Measurements from ENCODE around the gene CATSPERE. TPM values are rescaled to one million over a fixed set of nuclear protein-coding genes. Genes with fewer than 3 reads are reported as not detected.

CATSPERE gene
- total and polyA plus RNA-seq, 4 donors, result 0.18 to 2.2 (median 1.3) TPM

DNA sequence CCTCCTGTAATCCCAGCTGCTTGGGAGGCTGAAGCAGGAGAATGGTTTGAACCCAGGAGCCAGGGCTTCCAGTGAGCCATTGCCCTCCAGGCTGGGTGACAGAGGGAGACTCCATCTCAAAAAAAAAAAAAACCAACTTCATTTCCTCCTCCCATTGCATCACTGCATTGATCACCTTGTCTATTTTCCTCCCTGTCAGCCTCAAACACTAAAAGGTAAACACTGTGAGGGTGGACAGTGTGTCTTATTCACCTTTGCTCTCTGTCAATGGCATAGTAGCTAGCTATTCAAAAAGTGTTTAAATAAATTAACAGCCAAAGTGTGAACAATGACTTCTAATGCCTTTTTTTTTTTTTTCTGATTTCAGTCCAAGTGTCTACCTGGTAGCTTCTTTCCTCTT, 178.5 kb downstream of the CATSPERE start:
- H3K27ac ChIP-seq (ENCODE audit: low read depth in 1 of 2, low read length in 2 of 2), result no peak overlapping the region
- no peaks in the 10 kb centered on the region for H3K9me3 ChIP-seq (ENCODE audit: control insufficient read depth, low read length)
- H3K27me3 ChIP-seq (ENCODE audit: control insufficient read depth in 1 of 2, insufficient read depth in 2 of 2, low read length in 1 of 2), result no peaks in the 10 kb centered on the region
- H3K4me1 ChIP-seq (ENCODE audit: control insufficient read depth in 1 of 2, insufficient read depth in 2 of 2, low read length in 2 of 2), result no peaks in the 10 kb centered on the region
- intact Hi-C loops (cut with DNase I), result no loop called here
- H3K36me3 ChIP-seq (ENCODE audit: control insufficient read depth in 1 of 2, insufficient read depth in 2 of 2, low read length in 1 of 2), result no peaks in the 10 kb centered on the region
- no peak overlapping the region for H3K4me3 ChIP-seq (ENCODE audit: low read length in 2 of 2)
- ATAC-seq (ENCODE audit: low FRiP score) (no peak), DNase-seq (no peak)

DNA sequence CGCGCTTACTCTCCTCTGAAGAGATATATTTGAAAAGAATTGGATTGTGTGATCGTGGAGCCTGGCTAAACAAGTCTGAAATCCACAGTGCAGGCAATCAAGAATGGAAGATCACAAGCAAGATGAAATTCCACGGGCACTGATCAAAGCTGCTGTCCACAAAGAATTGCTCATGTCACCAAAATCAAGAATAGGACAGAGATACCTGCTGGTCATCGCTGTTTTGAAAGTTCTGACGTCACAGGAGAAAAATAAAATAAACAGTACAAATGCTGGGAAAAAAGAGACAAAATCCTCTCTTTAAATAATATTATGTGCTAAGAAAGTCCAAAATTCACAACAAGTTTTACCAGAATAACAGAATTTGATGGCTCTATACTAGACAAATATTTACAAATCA, 179.8 kb downstream of the CATSPERE start:
- Histone ChIP-seq H3K4me1 (ENCODE audit: control insufficient read depth in 1 of 2, insufficient read depth in 2 of 2, low read length in 2 of 2) (no peaks in the 10 kb centered on the region), H3K27me3 (ENCODE audit: control insufficient read depth in 1 of 2, insufficient read depth in 2 of 2, low read length in 1 of 2) (no peaks in the 10 kb centered on the region), H3K9me3 (ENCODE audit: control insufficient read depth, low read length) (no peaks in the 10 kb centered on the region), H3K36me3 (ENCODE audit: control insufficient read depth in 1 of 2, insufficient read depth in 2 of 2, low read length in 1 of 2) (no peaks in the 10 kb centered on the region), H3K4me3 (ENCODE audit: low read length in 2 of 2) (no peak overlapping the region), H3K27ac (ENCODE audit: low read depth in 1 of 2, low read length in 2 of 2) (no peak overlapping the region)
- whole genome bisulfite sequencing, 2 donors, result 83 to 87% methylated on average over 6 of the region's 6 CpGs
- intact Hi-C loops (cut with DNase I), result no loop called here
- no peak for ATAC-seq (ENCODE audit: low FRiP score)
- DNase-seq, result no peak

DNA sequence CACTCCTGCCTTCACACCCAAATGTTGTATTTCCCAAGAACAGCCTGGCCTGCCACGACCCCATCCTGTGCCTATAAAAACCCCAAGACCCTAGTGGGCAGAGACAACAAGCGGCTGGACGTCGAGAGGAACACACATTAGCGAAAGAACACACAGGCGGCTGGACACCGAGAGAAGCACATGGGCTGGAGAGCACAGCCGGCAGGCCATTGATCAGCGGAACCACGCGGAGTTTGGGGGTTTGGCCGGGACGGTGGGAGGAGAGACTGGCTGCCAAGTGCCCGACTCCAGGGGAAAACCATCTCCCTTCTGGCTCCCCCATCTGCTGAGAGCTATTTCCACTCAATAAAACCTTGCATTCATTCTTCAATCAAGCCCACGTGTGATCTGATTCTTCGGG, 181.5 kb downstream of the CATSPERE start:
- DNase-seq, result no peak
- Histone ChIP-seq H3K27ac (ENCODE audit: low read depth in 1 of 2, low read length in 2 of 2) (no peak overlapping the region), H3K36me3 (ENCODE audit: control insufficient read depth in 1 of 2, insufficient read depth in 2 of 2, low read length in 1 of 2) (no peaks in the 10 kb centered on the region), H3K4me3 (ENCODE audit: low read length in 2 of 2) (no peak overlapping the region), H3K27me3 (ENCODE audit: control insufficient read depth in 1 of 2, insufficient read depth in 2 of 2, low read length in 1 of 2) (no peaks in the 10 kb centered on the region), H3K4me1 (ENCODE audit: control insufficient read depth in 1 of 2, insufficient read depth in 2 of 2, low read length in 2 of 2) (no peaks in the 10 kb centered on the region), H3K9me3 (ENCODE audit: control insufficient read depth, low read length) (no peaks in the 10 kb centered on the region)
- ATAC-seq (ENCODE audit: low FRiP score), result no peak
- 87 to 90% methylated on average over 16 of the region's 16 CpGs for WGBS, 2 donors
- intact Hi-C loops (cut with DNase I), result no loop called here

DNA sequence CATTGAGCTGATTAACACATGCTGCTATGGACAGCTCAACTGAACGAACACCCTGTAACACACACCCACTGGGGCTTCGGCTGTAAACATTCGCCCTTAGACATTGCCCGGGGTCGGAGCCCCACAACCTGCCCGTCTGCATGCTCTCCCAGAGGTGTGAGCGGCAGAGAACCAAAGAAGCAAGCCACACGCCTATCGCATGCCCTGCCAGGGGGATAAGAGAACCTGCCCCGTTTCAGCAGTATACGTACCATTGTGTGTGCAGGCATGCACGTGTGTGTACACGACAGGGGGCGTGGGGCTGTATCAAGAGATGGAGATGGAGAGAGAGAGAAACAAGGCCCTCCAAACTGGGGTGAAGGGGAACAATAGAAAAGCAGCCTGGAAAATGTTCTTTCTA, 181.9 kb downstream of the CATSPERE start:
- 94% methylated on average over 14 of the region's 14 CpGs for WGBS, 2 donors
- Histone ChIP-seq H3K27me3 (ENCODE audit: control insufficient read depth in 1 of 2, insufficient read depth in 2 of 2, low read length in 1 of 2) (no peaks in the 10 kb centered on the region), H3K4me1 (ENCODE audit: control insufficient read depth in 1 of 2, insufficient read depth in 2 of 2, low read length in 2 of 2) (no peaks in the 10 kb centered on the region), H3K9me3 (ENCODE audit: control insufficient read depth, low read length) (no peaks in the 10 kb centered on the region), H3K36me3 (ENCODE audit: control insufficient read depth in 1 of 2, insufficient read depth in 2 of 2, low read length in 1 of 2) (no peaks in the 10 kb centered on the region), H3K27ac (ENCODE audit: low read depth in 1 of 2, low read length in 2 of 2) (no peak overlapping the region), H3K4me3 (ENCODE audit: low read length in 2 of 2) (no peak overlapping the region)
- intact Hi-C loops (cut with DNase I), result no loop called here
- DNase-seq (no peak), ATAC-seq (ENCODE audit: low FRiP score) (no peak)

DNA sequence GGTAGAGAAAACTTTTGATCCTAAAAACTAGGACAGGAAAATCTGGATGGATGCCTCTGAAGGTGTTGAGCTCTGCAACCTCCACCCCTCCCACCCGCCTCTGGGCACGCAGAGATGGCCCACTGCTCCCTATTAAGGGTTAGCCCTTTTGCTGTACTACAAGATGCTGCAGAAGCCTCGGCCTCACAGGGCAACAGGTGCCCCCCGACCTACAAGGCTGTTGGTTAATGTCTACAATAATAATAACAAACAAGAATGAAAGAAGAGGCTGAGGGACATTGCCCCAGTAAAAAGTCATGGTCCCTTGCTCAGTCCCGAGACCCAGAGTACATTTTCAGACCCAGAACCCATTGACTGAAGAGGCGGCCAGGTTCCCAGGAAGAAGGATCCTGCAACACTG, 184.3 kb downstream of the CATSPERE start:
- Histone ChIP-seq H3K9me3 (ENCODE audit: control insufficient read depth, low read length) (no peaks in the 10 kb centered on the region), H3K4me3 (ENCODE audit: low read length in 2 of 2) (no peak overlapping the region), H3K36me3 (ENCODE audit: control insufficient read depth in 1 of 2, insufficient read depth in 2 of 2, low read length in 1 of 2) (no peaks in the 10 kb centered on the region), H3K4me1 (ENCODE audit: control insufficient read depth in 1 of 2, insufficient read depth in 2 of 2, low read length in 2 of 2) (no peaks in the 10 kb centered on the region), H3K27ac (ENCODE audit: low read depth in 1 of 2, low read length in 2 of 2) (no peak overlapping the region), H3K27me3 (ENCODE audit: control insufficient read depth in 1 of 2, insufficient read depth in 2 of 2, low read length in 1 of 2) (no peaks in the 10 kb centered on the region)
- no peak for ATAC-seq (ENCODE audit: low FRiP score)
- intact Hi-C loops (cut with DNase I), result no loop called here
- no peak for DNase-seq
- 75 to 76% methylated on average over 6 of the region's 6 CpGs for WGBS, 2 donors

DNA sequence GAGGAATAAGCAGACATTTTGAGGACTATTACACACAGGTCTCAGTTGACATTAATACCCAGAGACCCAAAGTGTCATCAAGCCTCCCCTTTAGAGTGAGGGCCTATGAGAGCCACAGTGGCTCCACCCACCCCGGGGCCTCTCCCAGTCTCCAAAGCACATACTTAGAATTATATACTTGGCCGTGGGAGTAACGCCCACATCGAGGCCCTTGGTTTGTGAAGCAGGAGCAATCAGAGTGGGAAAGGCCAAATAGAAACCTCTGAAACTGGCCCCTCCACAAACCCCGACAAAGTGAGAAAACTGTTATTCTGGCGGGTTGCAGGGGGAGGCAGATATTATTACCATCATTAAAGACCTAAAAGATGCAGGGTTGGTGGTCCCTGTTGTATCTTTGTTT, 184.8 kb downstream of the CATSPERE start:
- Histone ChIP-seq H3K4me1 (ENCODE audit: control insufficient read depth in 1 of 2, insufficient read depth in 2 of 2, low read length in 2 of 2) (no peaks in the 10 kb centered on the region), H3K4me3 (ENCODE audit: low read length in 2 of 2) (no peak overlapping the region), H3K27me3 (ENCODE audit: control insufficient read depth in 1 of 2, insufficient read depth in 2 of 2, low read length in 1 of 2) (no peaks in the 10 kb centered on the region), H3K36me3 (ENCODE audit: control insufficient read depth in 1 of 2, insufficient read depth in 2 of 2, low read length in 1 of 2) (no peaks in the 10 kb centered on the region), H3K9me3 (ENCODE audit: control insufficient read depth, low read length) (no peaks in the 10 kb centered on the region), H3K27ac (ENCODE audit: low read depth in 1 of 2, low read length in 2 of 2) (no peak overlapping the region)
- no peak for ATAC-seq (ENCODE audit: low FRiP score)
- no peak for DNase-seq
- intact Hi-C loops (cut with DNase I), result no loop called here
- WGBS, 2 donors, result 62 to 68% methylated on average over 6 of the region's 6 CpGs

DNA sequence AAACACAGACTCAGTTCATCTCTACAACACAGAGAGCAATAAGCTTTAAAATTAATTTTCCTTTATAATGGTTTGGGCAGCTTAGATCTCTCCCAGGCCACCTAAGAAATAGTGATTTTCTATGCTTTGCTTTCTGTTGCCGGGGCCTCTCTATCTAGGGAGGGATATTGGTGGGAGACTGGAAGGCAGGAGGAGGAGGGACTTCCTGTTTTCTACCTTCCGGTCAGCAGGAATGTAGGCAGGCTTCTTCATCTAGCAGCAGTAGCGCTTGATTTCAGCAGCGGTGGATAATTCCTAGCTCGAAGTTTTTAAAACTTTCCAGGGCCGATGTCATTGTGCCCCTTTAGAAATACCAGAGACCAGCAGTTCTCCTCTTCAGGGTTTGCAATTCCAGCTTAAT, 186.7 kb downstream of the CATSPERE start:
- Histone ChIP-seq H3K36me3 (ENCODE audit: control insufficient read depth in 1 of 2, insufficient read depth in 2 of 2, low read length in 1 of 2) (no peaks in the 10 kb centered on the region), H3K9me3 (ENCODE audit: control insufficient read depth, low read length) (no peaks in the 10 kb centered on the region), H3K27me3 (ENCODE audit: control insufficient read depth in 1 of 2, insufficient read depth in 2 of 2, low read length in 1 of 2) (no peaks in the 10 kb centered on the region), H3K4me3 (ENCODE audit: low read length in 2 of 2) (no peak overlapping the region), H3K4me1 (ENCODE audit: control insufficient read depth in 1 of 2, insufficient read depth in 2 of 2, low read length in 2 of 2) (peaks cover 0 to 3% of the 10 kb centered on the region in 2 donors), H3K27ac (ENCODE audit: low read depth in 1 of 2, low read length in 2 of 2) (no peak overlapping the region)
- 72 to 73% methylated on average over 6 of the region's 6 CpGs for WGBS, 2 donors
- intact Hi-C loops (cut with DNase I), result no loop called here
- ATAC-seq (ENCODE audit: low FRiP score) (no peak), DNase-seq (no peak)

DNA sequence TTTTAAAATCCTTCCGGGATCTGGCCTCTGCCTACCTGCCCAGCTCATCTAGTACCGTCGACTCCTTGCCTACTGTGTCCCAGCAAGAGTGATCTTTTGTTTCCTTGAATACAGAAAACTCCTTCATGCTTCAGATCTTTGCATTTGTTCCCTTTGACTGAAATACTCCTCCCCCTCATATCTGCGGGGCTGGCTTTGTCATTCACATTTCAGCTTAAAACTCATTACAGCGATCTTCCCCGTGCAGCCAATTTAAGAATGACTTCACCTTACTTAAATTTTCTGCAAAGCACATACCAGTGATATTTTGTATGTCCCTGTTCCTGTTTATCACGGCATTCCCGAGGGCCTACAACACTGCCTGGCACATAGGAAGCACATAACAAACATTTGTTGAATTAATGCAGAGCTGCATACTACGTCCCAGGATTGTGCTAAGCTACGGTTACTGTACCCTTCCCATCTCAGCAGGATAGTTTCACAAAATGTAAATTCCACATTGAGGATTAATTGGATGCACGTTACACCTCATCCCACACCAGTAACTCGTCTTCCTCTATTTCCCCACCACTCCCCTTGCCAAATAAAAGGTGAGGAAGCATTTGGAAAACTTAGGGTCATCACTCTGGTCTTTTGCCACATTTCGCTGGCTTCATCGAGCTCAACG, 191.0 kb downstream of the CATSPERE start:
- Histone ChIP-seq H3K36me3 (ENCODE audit: control insufficient read depth in 1 of 2, insufficient read depth in 2 of 2, low read length in 1 of 2) (no peaks in the 10 kb centered on the region), H3K27me3 (ENCODE audit: control insufficient read depth in 1 of 2, insufficient read depth in 2 of 2, low read length in 1 of 2) (no peaks in the 10 kb centered on the region), H3K9me3 (ENCODE audit: control insufficient read depth, low read length) (no peaks in the 10 kb centered on the region), H3K4me1 (ENCODE audit: control insufficient read depth in 1 of 2, insufficient read depth in 2 of 2, low read length in 2 of 2) (peaks cover 2 to 3% of the 10 kb centered on the region in 2 donors), H3K27ac (ENCODE audit: low read depth in 1 of 2, low read length in 2 of 2) (peak overlapping the region in 1 of 2 donors; percentile 7), H3K4me3 (ENCODE audit: low read length in 2 of 2) (peak overlapping the region; percentile 35 to 44)
- 26% methylated on average over 15 of the region's 15 CpGs for WGBS, 2 donors
- no peak for DNase-seq
- intact Hi-C loops (cut with DNase I), result loop anchor here (2.0 to 10.0 kb wide), 4 partner anchors 145 to 200 kb away; partner anchors contain the start of genes COX20 (in 2 of the 2) and ADSS2 (in 1 of the 2)
- no peak for ATAC-seq (ENCODE audit: low FRiP score)

DNA sequence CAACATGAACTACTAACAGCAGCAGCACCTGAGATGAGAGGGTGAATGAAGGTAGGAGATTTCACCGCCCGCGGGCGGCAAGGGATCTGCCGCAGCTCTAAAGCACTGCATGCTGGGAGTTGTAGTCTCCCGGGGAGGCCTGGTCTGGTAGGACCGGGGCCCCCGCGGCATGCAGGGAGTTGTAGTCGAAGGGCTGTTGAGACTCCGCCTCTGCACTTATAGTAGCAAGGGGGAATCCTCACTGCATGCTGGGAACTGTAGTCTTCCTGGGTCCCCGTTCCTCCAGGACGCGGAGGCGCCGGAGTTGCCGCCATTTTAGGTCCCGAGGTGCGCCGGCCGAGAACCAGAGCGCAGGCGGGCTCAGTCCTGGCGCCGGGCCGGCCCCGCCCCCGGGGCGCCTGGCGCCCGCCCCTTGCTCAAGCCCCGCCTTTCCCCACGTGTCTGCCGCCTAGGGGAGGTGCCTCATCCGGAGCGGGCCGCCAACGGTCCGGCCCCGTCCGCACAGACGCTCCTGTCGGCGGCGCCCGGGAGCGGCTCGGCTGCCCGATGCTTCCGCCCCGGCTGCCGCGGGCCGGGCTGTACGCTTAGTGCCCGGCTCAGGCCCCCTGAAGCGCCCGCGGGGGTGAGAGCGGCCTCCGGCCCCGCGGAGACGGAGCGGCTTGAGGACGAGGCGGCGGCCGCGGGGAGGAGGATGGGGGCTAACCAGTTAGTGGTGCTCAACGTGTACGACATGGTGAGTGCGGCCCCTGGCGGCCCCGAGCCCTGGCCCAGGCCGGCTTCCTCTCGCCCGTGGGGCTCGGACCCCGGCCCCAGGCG, 191.8 kb downstream of the CATSPERE start, which contains the start of gene DESI2:
DESI2 (plus strand) TSS at position 504 of the 816 bp plus-strand sequence; CDS start at position 692, 188 bp downstream.
- no peaks in the 10 kb centered on the region for H3K27me3 ChIP-seq (ENCODE audit: control insufficient read depth in 1 of 2, insufficient read depth in 2 of 2, low read length in 1 of 2)
- intact Hi-C loops (cut with DNase I), result loop anchor here (2.0 to 10.0 kb wide), 4 partner anchors 144 to 201 kb away; partner anchors contain the start of genes COX20 (in 2 of the 2) and ADSS2 (in 1 of the 2)
- H3K9me3 ChIP-seq (ENCODE audit: control insufficient read depth, low read length), result no peaks in the 10 kb centered on the region
- H3K4me3 ChIP-seq (ENCODE audit: low read length in 2 of 2), result peak within 1 kb of the TSS; percentile 54 to 77
- 0% methylated on average over 55 to 81 of the region's 81 CpGs for WGBS, 2 donors
- no peaks in the 10 kb centered on the region for H3K36me3 ChIP-seq (ENCODE audit: control insufficient read depth in 1 of 2, insufficient read depth in 2 of 2, low read length in 1 of 2)
- peak within 1 kb of the TSS in 1 of 2 donors; percentile 68 for H3K27ac ChIP-seq (ENCODE audit: low read depth in 1 of 2, low read length in 2 of 2)
- peaks cover 3 to 4% of the 10 kb centered on the region in 2 donors for H3K4me1 ChIP-seq (ENCODE audit: control insufficient read depth in 1 of 2, insufficient read depth in 2 of 2, low read length in 2 of 2)
- ATAC-seq (ENCODE audit: low FRiP score) (peak; percentile 99), DNase-seq (peak; percentile 99)

All from aorta (tissue), 5 donors.